Chondrocyte (in vitro differentiated cells): ENCODE measurements around the gene FDCSP. TPM values are rescaled to one million over a fixed set of nuclear protein-coding genes. Genes with fewer than 3 reads are reported as not detected.
"Not testable (repeated sequence)": the region's sequence is repeated elsewhere in the genome, so short reads cannot be mapped to it uniquely, and the experiment has no call there.

ENCODE experiments used
- DNase-seq: peaks from one replicate; pipeline ENCODE4 v3.0.0; 2021; ENCODE audit warnings: mixed read lengths, low spot score
- H3K27ac Mint-ChIP-seq: one replicate; pipeline ENCODE4 v1.8.0; 2021; ENCODE audit warnings: mild to moderate bottlenecking, moderate library complexity, mixed read lengths; ENCODE audit not compliant: unreplicated experiment
- H3K27me3 Mint-ChIP-seq: 2 replicates; pipeline ENCODE4 v1.8.0; 2021; ENCODE audit warnings: low read depth, mixed read lengths
- H3K36me3 Mint-ChIP-seq: 2 replicates; pipeline ENCODE4 v1.8.0; 2021; ENCODE audit warnings: low read depth, mixed read lengths
- H3K4me1 Mint-ChIP-seq: 2 replicates; pipeline ENCODE4 v1.8.0; 2021; ENCODE audit warnings: low read depth, mild to moderate bottlenecking, mixed read lengths
- H3K4me3 Mint-ChIP-seq: one replicate; pipeline ENCODE4 v1.8.0; 2021; ENCODE audit warnings: mild to moderate bottlenecking, moderate library complexity, mixed read lengths; ENCODE audit not compliant: unreplicated experiment
- H3K9me3 Mint-ChIP-seq: 2 replicates; pipeline ENCODE4 v1.8.0; 2021; ENCODE audit warnings: low read depth, mixed read lengths
- CTCF ChIP-seq: fragments of 200-600 bp; sonication (generic); IDR thresholded peaks from 2 replicates; pipeline ENCODE4 v1.5.0; 2021; ENCODE audit warnings: antibody characterized with exemption, mild to moderate bottlenecking, moderate library complexity
- total RNA-seq: library from RNA; stranded (reverse); gene quantifications from 3 replicates; pipeline ENCODE4 v1.2.1, GENCODE V29; 2021

Gene FDCSP
- total RNA-seq, 1 donor from 2014 or later: not detected

- Mint-ChIP-seq H3K9me3 (no peaks in the 10 kb centered on the region), H3K27me3 (peaks cover 16% of the 10 kb centered on the region), H3K4me3 (no peak overlapping the region), H3K4me1 (no peaks in the 10 kb centered on the region), H3K27ac (no peak overlapping the region), H3K36me3 (no peaks in the 10 kb centered on the region)
- no peak for DNase-seq
- TF ChIP-seq CTCF: no peak
Observed at GRCh38 chr4:70203601-70204000, 22.3 kb upstream of the FDCSP start.

GRCh38 chr4:70212752-70213151 lies 13.2 kb upstream of the FDCSP start:
- H3K36me3 Mint-ChIP-seq, H3K9me3 Mint-ChIP-seq, H3K4me1 Mint-ChIP-seq, H3K27ac Mint-ChIP-seq, H3K4me3 Mint-ChIP-seq, H3K27me3 Mint-ChIP-seq: not testable (repeated sequence)
- peak; percentile 51 for DNase-seq

- not testable (repeated sequence) for H3K4me3 Mint-ChIP-seq, H3K36me3 Mint-ChIP-seq, DNase-seq, H3K4me1 Mint-ChIP-seq, H3K27me3 Mint-ChIP-seq, H3K9me3 Mint-ChIP-seq, H3K27ac Mint-ChIP-seq
Observed at GRCh38 chr4:70216109-70216508, 9.8 kb upstream of the FDCSP start.

- H3K36me3 Mint-ChIP-seq, H3K4me3 Mint-ChIP-seq, H3K4me1 Mint-ChIP-seq, H3K9me3 Mint-ChIP-seq, DNase-seq, H3K27ac Mint-ChIP-seq, H3K27me3 Mint-ChIP-seq: not testable (repeated sequence)
Observed at GRCh38 chr4:70216550-70216949, 9.4 kb upstream of the FDCSP start.

GRCh38 chr4:70221389-70221788 lies 4.5 kb upstream of the FDCSP start:
- not testable (repeated sequence) for DNase-seq, H3K36me3 Mint-ChIP-seq, H3K27ac Mint-ChIP-seq, H3K9me3 Mint-ChIP-seq, H3K4me1 Mint-ChIP-seq, H3K4me3 Mint-ChIP-seq
- H3K27me3 Mint-ChIP-seq: peaks cover 11% of the 10 kb centered on the region

GRCh38 chr4:70221818-70222217 lies 4.1 kb upstream of the FDCSP start:
- not testable (repeated sequence) for H3K4me3 Mint-ChIP-seq, H3K36me3 Mint-ChIP-seq, H3K9me3 Mint-ChIP-seq, H3K4me1 Mint-ChIP-seq, DNase-seq, H3K27ac Mint-ChIP-seq
- peaks cover 11% of the 10 kb centered on the region for H3K27me3 Mint-ChIP-seq

GRCh38 chr4:70236125-70236524 lies 10.2 kb downstream of the FDCSP start:
- no peak for TF ChIP-seq CTCF

GRCh38 chr4:70239131-70239883 lies 13.4 kb downstream of the FDCSP start:
- H3K4me3 Mint-ChIP-seq: no peak overlapping the region
- DNase-seq: no peak
- peaks cover 2% of the 10 kb centered on the region for H3K27me3 Mint-ChIP-seq
- H3K36me3 Mint-ChIP-seq: no peaks in the 10 kb centered on the region
- no peak for TF ChIP-seq CTCF
- no peaks in the 10 kb centered on the region for H3K4me1 Mint-ChIP-seq
- H3K27ac Mint-ChIP-seq: no peak overlapping the region
- no peaks in the 10 kb centered on the region for H3K9me3 Mint-ChIP-seq

More at GRCh38 chr4:70236125-70236524, 10.2 kb downstream of the FDCSP start:
- Mint-ChIP-seq H3K4me3 (no peak overlapping the region), H3K27ac (no peak overlapping the region), H3K27me3 (peaks cover 2% of the 10 kb centered on the region), H3K36me3 (no peaks in the 10 kb centered on the region), H3K4me1 (no peaks in the 10 kb centered on the region), H3K9me3 (no peaks in the 10 kb centered on the region)
- no peak for DNase-seq
